Renal cortex interstitium (tissue), 11 donors: ENCODE results near the gene SOX6. TPM values are rescaled to one million over a fixed set of nuclear protein-coding genes. Genes with fewer than 3 reads are reported as not detected.
A peak's percentile ranks its signal among the peaks of the same experiment; 100 is the strongest.

Experiments
- DNase-seq, 11 donors: peaks; one replicate each; pipeline ENCODE4 v3.0.0-alpha.2; 2013; ENCODE audit warnings: low read depth in 9 of 11, low spot score in 4 of 11; ENCODE audit errors: extremely low read depth in 1 of 11
- polyA plus RNA-seq, 3 donors: library from polyadenylated mRNA; unstranded; fragments of 120-200 nt; gene quantifications; one replicate each; pipeline ENCODE4 v1.2.1, GENCODE V29; 2013; ENCODE audit not compliant: insufficient read length in 3 of 3

The SOX6 gene
- polyA plus RNA-seq, 3 donors, result 20.4 to 24.9 (median 21.0) TPM

- no peak for DNase-seq
Measured at GRCh38 chr11:16292167-16292859, 64.0 kb downstream of the SOX6 start.

- DNase-seq, result no peak
Measured at GRCh38 chr11:16291729-16292128, 64.6 kb downstream of the SOX6 start.

GRCh38 chr11:16289541-16289940, 66.8 kb downstream of the SOX6 start:
- no peak for DNase-seq

GRCh38 chr11:16287630-16288280, 68.6 kb downstream of the SOX6 start:
- peak in 1 of 11 donors; percentile 28 for DNase-seq

GRCh38 chr11:16286095-16286494, 70.3 kb downstream of the SOX6 start:
- DNase-seq, result no peak

GRCh38 chr11:16280256-16280682, 76.1 kb downstream of the SOX6 start:
- DNase-seq, result no peak

- no peak for DNase-seq
Measured at GRCh38 chr11:16279524-16279923, 76.8 kb downstream of the SOX6 start.

- DNase-seq, result no peak
Measured at GRCh38 chr11:16278979-16279378, 77.4 kb downstream of the SOX6 start.

- no peak for DNase-seq
Measured at GRCh38 chr11:16278273-16278672, 78.1 kb downstream of the SOX6 start.

GRCh38 chr11:16276251-16276650, 80.1 kb downstream of the SOX6 start:
- DNase-seq, result no peak

GRCh38 chr11:16271258-16271657, 85.1 kb downstream of the SOX6 start:
- DNase-seq, result no peak

GRCh38 chr11:16266021-16266420, 90.3 kb downstream of the SOX6 start:
- no peak for DNase-seq

GRCh38 chr11:16265022-16265421, 91.3 kb downstream of the SOX6 start:
- no peak for DNase-seq

- DNase-seq, result no peak
Measured at GRCh38 chr11:16262645-16262955, 93.7 kb downstream of the SOX6 start.

GRCh38 chr11:16261836-16262644, 94.3 kb downstream of the SOX6 start:
- peak in 1 of 11 donors; percentile 1 for DNase-seq

GRCh38 chr11:16252373-16252772, 104.0 kb downstream of the SOX6 start:
- DNase-seq, result no peak

GRCh38 chr11:16248248-16248647, 108.1 kb downstream of the SOX6 start:
- DNase-seq, result no peak

- DNase-seq, result no peak
Measured at GRCh38 chr11:16242806-16243205, 113.5 kb downstream of the SOX6 start.

- DNase-seq, result no peak
Measured at GRCh38 chr11:16240687-16241086, 115.7 kb downstream of the SOX6 start.
